ENCODE results near the gene DNTT.

- TF ChIP-seq CTCF (IDR thresholded peaks at IDR 0.05) (no peak), POLR2A (IDR thresholded peaks at IDR 0.05) (no peak)
These were observed 33.7 kb upstream of the DNTT start for GRCh38 chr10:96270571-96270970.

Measured in lower leg skin (tissue), 3 donors.